SK-N-SH treated with all-trans-retinoic acid at 6 μM for 48 hours (cell line): ENCODE measurements around the gene SLC26A2.
A peak's percentile ranks its signal among the peaks of the same experiment; 100 is the strongest.

Source experiments
- ATAC-seq: fragments of 200-7000 bp; cut with Tn5 transposase; 3 replicates; pipeline ENCODE4 v1.9.1; 2020; ENCODE audit warnings: mild to moderate bottlenecking, moderate library complexity
- ARNTL ChIP-seq: fragments of 450-650 bp; formaldehyde crosslinking; IDR thresholded peaks from 2 replicates; pipeline ENCODE4 v1.5.0; 2020; ENCODE audit warnings: low read depth, mild to moderate bottlenecking, moderate library complexity, borderline replicate concordance
- BACH2 ChIP-seq: fragments of 250-450 bp; sonication (Bioruptor Pico); IDR thresholded peaks from 2 replicates; pipeline ENCODE4 v1.9.0; 2021; ENCODE audit warnings: mild to moderate bottlenecking, borderline replicate concordance
- CSDC2 ChIP-seq: fragments of 250-450 bp; sonication (Bioruptor Pico); IDR thresholded peaks from 2 replicates; pipeline ENCODE4 v1.5.0; 2020; ENCODE audit warnings: mild to moderate bottlenecking, moderate library complexity
- ESRRG ChIP-seq: fragments of 250-450 bp; sonication (Bioruptor Pico); IDR thresholded peaks from 2 replicates; pipeline ENCODE4 v1.6.1; 2021; ENCODE audit warnings: mild to moderate bottlenecking
- ISL1 ChIP-seq: fragments of 250-450 bp; sonication (Bioruptor Pico); IDR thresholded peaks from 2 replicates; pipeline ENCODE4 v2.1.2; 2022; ENCODE audit warnings: mild to moderate bottlenecking, moderate library complexity
- OSR1 ChIP-seq: fragments of 250-450 bp; sonication (Bioruptor Pico); IDR thresholded peaks from 2 replicates; pipeline ENCODE4 v1.8.0; 2022; ENCODE audit warnings: moderate library complexity, mild to moderate bottlenecking, inconsistent platforms
- PPARA ChIP-seq: fragments of 250-450 bp; sonication (Bioruptor Pico); IDR thresholded peaks from 2 replicates; pipeline ENCODE4 v1.5.0; 2020; ENCODE audit warnings: mild to moderate bottlenecking, borderline replicate concordance
- RARB ChIP-seq: fragments of 250-450 bp; sonication (Bioruptor Pico); IDR thresholded peaks from 2 replicates; pipeline ENCODE4 v1.8.0; 2021; ENCODE audit warnings: mild to moderate bottlenecking, moderate library complexity
- SNAI2 ChIP-seq: fragments of 250-450 bp; sonication (Bioruptor Pico); IDR thresholded peaks from 2 replicates; pipeline ENCODE4 v1.5.0; 2020; ENCODE audit warnings: mild to moderate bottlenecking, moderate library complexity
- TCF4 ChIP-seq: fragments of 250-450 bp; sonication (Bioruptor Pico); IDR thresholded peaks from 2 replicates; pipeline ENCODE4 v1.8.0; 2021; ENCODE audit warnings: mild to moderate bottlenecking, moderate library complexity, borderline replicate concordance
- TOX ChIP-seq: fragments of 250-450 bp; sonication (Bioruptor Pico); IDR thresholded peaks from 2 replicates; pipeline ENCODE4 v1.8.0; 2021; ENCODE audit warnings: mild to moderate bottlenecking, moderate library complexity, borderline replicate concordance
- ZC3H10 ChIP-seq: fragments of 250-450 bp; sonication (Bioruptor Pico); IDR thresholded peaks from 2 replicates; pipeline ENCODE4 v1.5.1; 2021; ENCODE audit warnings: mild to moderate bottlenecking, moderate library complexity
- ZFP3 ChIP-seq: fragments of 250-450 bp; sonication (Bioruptor Pico); IDR thresholded peaks from 2 replicates; pipeline ENCODE4 v1.5.0; 2020; ENCODE audit warnings: mild to moderate bottlenecking, moderate library complexity
- ZFP30 ChIP-seq: fragments of 450-650 bp; formaldehyde crosslinking; IDR thresholded peaks from 2 replicates; pipeline ENCODE4 v1.5.0; 2022; ENCODE audit warnings: mild to moderate bottlenecking, moderate library complexity
- ZNF565 ChIP-seq: fragments of 450-650 bp; formaldehyde crosslinking; conservative IDR thresholded peaks from 2 replicates; pipeline ENCODE4 v1.5.0; 2020; ENCODE audit warnings: low read depth, mild to moderate bottlenecking, moderate library complexity
- ZNF8 ChIP-seq: fragments of 450-650 bp; formaldehyde crosslinking; IDR thresholded peaks from 2 replicates; pipeline ENCODE4 v1.5.0; 2020; ENCODE audit warnings: mild to moderate bottlenecking, moderate library complexity
- TF ChIP-seq, protein P1 (sequence below): fragments of 250-450 bp; sonication (Bioruptor Pico); IDR thresholded peaks from 2 replicates; pipeline ENCODE4 v1.5.1; 2021; ENCODE audit warnings: mild to moderate bottlenecking, moderate library complexity
- TF ChIP-seq, protein P2 (sequence below): fragments of 250-450 bp; sonication (Bioruptor Pico); IDR thresholded peaks from 2 replicates; pipeline ENCODE4 v1.8.0; 2020; ENCODE audit warnings: mild to moderate bottlenecking, moderate library complexity, borderline replicate concordance
- TF ChIP-seq, protein P3 (sequence below): fragments of 250-450 bp; sonication (Bioruptor Pico); IDR thresholded peaks from 2 replicates; pipeline ENCODE4 v1.5.0; 2020; ENCODE audit warnings: mild to moderate bottlenecking, moderate library complexity
- TF ChIP-seq, protein P4 (sequence below): fragments of 250-450 bp; sonication (Bioruptor Pico); IDR thresholded peaks from 2 replicates; pipeline ENCODE4 v1.5.1; 2020; ENCODE audit warnings: low read depth, mild to moderate bottlenecking, moderate library complexity
- TF ChIP-seq, protein P5 (sequence below): fragments of 250-450 bp; sonication (Bioruptor Pico); IDR thresholded peaks from 2 replicates; pipeline ENCODE4 v1.8.0; 2021; ENCODE audit warnings: low read depth, mild to moderate bottlenecking, moderate library complexity, borderline replicate concordance

The SLC26A2 gene

DNA sequence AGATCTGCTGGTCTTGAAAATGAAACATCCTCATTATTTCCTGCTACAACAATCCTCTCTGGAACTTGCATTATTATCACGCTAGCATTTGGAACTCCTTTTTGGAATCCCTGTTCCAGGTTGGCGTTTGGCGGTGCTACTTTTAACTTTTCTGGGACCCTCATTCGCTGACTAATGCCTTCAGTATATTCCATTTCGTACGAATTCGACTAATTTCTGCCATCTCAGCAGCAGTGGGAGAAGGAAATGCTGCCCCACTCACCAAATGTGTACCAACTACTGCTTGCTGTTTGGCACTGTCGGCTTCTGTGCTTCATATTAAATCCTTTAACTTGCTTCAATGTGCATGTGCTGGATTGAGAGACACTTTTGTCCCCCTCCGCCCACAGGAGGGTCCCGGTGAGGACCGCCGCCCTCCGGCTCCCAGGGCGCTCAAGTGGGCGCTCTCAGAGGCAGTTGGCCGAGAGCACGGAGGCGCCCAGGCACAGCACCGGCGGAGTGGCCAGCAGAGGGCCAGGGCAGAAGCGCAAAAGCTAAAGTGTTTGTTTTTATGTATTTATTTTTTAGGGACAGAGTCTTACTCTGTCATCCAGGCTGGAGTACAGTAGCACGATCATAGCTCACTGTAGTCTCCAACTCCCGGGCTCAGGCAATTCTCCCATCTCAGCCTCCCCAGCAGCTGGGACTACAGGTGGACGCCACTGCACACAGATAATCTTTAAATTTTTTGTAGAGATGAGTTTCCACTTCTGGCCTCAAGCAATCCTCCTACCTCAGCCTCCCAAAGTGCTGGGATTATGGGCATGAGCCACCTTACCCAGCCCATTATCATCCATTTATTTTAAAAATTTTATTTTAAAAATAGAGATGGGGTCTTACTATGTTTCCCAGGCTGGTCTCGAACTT is 27.9 kb upstream of the SLC26A2 start:
- TF ChIP-seq, protein P1, sequence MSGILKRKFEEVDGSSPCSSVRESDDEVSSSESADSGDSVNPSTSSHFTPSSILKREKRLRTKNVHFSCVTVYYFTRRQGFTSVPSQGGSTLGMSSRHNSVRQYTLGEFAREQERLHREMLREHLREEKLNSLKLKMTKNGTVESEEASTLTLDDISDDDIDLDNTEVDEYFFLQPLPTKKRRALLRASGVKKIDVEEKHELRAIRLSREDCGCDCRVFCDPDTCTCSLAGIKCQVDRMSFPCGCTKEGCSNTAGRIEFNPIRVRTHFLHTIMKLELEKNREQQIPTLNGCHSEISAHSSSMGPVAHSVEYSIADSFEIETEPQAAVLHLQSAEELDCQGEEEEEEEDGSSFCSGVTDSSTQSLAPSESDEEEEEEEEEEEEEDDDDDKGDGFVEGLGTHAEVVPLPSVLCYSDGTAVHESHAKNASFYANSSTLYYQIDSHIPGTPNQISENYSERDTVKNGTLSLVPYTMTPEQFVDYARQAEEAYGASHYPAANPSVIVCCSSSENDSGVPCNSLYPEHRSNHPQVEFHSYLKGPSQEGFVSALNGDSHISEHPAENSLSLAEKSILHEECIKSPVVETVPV (CRISPR knock-in tag), result no peak
- no peak for TF ChIP-seq ZNF8
- TF ChIP-seq BACH2, result no peak
- TF ChIP-seq TCF4 (CRISPR knock-in tag), result no peak
- TF ChIP-seq ZFP30 (CRISPR knock-in tag), result no peak
- no peak for TF ChIP-seq ZNF565
- no peak for TF ChIP-seq ESRRG
- TF ChIP-seq, protein P2, sequence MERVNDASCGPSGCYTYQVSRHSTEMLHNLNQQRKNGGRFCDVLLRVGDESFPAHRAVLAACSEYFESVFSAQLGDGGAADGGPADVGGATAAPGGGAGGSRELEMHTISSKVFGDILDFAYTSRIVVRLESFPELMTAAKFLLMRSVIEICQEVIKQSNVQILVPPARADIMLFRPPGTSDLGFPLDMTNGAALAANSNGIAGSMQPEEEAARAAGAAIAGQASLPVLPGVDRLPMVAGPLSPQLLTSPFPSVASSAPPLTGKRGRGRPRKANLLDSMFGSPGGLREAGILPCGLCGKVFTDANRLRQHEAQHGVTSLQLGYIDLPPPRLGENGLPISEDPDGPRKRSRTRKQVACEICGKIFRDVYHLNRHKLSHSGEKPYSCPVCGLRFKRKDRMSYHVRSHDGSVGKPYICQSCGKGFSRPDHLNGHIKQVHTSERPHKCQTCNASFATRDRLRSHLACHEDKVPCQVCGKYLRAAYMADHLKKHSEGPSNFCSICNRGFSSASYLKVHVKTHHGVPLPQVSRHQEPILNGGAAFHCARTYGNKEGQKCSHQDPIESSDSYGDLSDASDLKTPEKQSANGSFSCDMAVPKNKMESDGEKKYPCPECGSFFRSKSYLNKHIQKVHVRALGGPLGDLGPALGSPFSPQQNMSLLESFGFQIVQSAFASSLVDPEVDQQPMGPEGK, result no peak
- no peak for TF ChIP-seq ISL1 (CRISPR knock-in tag)
- no peak for TF ChIP-seq ARNTL (CRISPR knock-in tag)
- no peak for TF ChIP-seq RARB (CRISPR knock-in tag)
- TF ChIP-seq OSR1 (CRISPR knock-in tag), result no peak
- TF ChIP-seq CSDC2 (CRISPR knock-in tag), result no peak
- no peak for TF ChIP-seq ZFP3
- TF ChIP-seq, protein P3, sequence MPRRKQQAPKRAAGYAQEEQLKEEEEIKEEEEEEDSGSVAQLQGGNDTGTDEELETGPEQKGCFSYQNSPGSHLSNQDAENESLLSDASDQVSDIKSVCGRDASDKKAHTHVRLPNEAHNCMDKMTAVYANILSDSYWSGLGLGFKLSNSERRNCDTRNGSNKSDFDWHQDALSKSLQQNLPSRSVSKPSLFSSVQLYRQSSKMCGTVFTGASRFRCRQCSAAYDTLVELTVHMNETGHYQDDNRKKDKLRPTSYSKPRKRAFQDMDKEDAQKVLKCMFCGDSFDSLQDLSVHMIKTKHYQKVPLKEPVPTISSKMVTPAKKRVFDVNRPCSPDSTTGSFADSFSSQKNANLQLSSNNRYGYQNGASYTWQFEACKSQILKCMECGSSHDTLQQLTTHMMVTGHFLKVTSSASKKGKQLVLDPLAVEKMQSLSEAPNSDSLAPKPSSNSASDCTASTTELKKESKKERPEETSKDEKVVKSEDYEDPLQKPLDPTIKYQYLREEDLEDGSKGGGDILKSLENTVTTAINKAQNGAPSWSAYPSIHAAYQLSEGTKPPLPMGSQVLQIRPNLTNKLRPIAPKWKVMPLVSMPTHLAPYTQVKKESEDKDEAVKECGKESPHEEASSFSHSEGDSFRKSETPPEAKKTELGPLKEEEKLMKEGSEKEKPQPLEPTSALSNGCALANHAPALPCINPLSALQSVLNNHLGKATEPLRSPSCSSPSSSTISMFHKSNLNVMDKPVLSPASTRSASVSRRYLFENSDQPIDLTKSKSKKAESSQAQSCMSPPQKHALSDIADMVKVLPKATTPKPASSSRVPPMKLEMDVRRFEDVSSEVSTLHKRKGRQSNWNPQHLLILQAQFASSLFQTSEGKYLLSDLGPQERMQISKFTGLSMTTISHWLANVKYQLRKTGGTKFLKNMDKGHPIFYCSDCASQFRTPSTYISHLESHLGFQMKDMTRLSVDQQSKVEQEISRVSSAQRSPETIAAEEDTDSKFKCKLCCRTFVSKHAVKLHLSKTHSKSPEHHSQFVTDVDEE (CRISPR knock-in tag), result no peak
- TF ChIP-seq, protein P4, sequence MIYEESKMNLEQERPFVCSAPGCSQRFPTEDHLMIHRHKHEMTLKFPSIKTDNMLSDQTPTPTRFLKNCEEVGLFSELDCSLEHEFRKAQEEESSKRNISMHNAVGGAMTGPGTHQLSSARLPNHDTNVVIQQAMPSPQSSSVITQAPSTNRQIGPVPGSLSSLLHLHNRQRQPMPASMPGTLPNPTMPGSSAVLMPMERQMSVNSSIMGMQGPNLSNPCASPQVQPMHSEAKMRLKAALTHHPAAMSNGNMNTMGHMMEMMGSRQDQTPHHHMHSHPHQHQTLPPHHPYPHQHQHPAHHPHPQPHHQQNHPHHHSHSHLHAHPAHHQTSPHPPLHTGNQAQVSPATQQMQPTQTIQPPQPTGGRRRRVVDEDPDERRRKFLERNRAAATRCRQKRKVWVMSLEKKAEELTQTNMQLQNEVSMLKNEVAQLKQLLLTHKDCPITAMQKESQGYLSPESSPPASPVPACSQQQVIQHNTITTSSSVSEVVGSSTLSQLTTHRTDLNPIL, result no peak
- TF ChIP-seq, protein P5, sequence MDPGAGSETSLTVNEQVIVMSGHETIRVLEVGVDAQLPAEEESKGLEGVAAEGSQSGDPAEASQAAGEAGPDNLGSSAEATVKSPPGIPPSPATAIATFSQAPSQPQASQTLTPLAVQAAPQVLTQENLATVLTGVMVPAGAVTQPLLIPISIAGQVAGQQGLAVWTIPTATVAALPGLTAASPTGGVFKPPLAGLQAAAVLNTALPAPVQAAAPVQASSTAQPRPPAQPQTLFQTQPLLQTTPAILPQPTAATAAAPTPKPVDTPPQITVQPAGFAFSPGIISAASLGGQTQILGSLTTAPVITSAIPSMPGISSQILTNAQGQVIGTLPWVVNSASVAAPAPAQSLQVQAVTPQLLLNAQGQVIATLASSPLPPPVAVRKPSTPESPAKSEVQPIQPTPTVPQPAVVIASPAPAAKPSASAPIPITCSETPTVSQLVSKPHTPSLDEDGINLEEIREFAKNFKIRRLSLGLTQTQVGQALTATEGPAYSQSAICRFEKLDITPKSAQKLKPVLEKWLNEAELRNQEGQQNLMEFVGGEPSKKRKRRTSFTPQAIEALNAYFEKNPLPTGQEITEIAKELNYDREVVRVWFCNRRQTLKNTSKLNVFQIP (CRISPR knock-in tag), result no peak
- TF ChIP-seq SNAI2 (CRISPR knock-in tag), result no peak
- TF ChIP-seq, all 23 proteins: peak for 0
- ATAC-seq, result peak; percentile 93

DNA sequence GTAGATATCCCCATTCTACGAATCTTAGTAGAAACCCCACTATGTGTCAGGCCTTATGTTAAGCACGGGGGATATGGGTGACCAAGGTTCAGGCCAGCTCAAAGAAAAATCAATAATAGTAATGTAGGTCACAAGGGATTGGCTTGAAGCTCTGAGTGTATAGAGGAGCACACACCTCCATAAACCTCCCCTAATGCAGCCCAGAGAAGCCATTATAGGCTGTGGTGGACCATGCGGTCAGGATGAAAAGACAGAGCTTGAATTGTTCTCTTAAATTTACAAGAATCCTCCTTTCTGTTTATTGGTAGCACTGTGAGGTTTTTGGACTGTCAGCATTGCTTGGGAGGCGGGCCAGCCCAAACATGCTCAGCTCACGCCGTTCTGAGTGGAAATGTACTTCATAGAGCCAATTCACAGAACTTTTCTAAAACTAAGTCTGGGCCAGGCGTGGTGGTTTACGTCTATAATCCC is 25.1 kb upstream of the SLC26A2 start:
- TF ChIP-seq ARNTL (CRISPR knock-in tag), result no peak
- TF ChIP-seq TOX (CRISPR knock-in tag), result no peak
- no peak for TF ChIP-seq TCF4 (CRISPR knock-in tag)
- TF ChIP-seq BACH2, result no peak
- TF ChIP-seq ZC3H10 (CRISPR knock-in tag), result no peak
- TF ChIP-seq, protein P2, result no peak
- no peak for TF ChIP-seq PPARA (CRISPR knock-in tag)
- TF ChIP-seq RARB (CRISPR knock-in tag), result no peak
- no peak for TF ChIP-seq ZNF565
- TF ChIP-seq, all 23 proteins: peak for 0
- ATAC-seq, result no peak
